ENCODE measurements around the gene RNF144A.

The RNF144A gene

DNA sequence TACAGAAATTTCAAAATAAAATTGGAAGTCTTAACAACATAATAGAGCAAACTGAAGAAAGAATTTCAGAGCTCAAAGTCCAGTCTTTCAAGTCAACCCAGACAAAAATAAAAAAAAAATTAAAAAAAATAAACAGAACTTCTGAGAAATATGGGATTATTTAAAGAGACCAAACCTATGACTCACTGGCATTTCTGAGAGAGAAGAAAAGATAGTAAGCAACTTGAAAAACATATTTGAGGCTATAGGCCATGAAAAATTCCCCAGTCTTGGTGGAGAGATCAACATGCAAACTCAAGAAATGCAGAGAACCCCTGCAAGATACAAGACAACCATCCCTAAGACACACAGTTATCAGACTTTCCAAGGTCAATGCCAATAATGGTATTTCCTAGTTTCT lies 167.4 kb downstream of the RNF144A start:
- H3K27me3 ChIP-seq (replicated peaks; ENCODE audit: insufficient read depth, low read length), result no peaks in the 10 kb centered on the region
- no peaks in the 10 kb centered on the region for H4K20me1 ChIP-seq (ENCODE audit: insufficient read depth, low read length)
- H3F3A ChIP-seq (ENCODE audit: insufficient read depth, low read length), result no peaks in the 10 kb centered on the region
- H3K4me3 ChIP-seq (ENCODE audit: low read length), result no peak overlapping the region
- no peak overlapping the region for H2AFZ ChIP-seq (ENCODE audit: low read length)
- H3K79me2 ChIP-seq (ENCODE audit: low read length), result no peaks in the 10 kb centered on the region
- H3K4me1 ChIP-seq (ENCODE audit: low read length), result no peaks in the 10 kb centered on the region
- no peak overlapping the region for H3K27ac ChIP-seq (ENCODE audit: low read length)
- H3K9me2 ChIP-seq (replicated peaks; ENCODE audit: insufficient read depth, low read length), result no peaks in the 10 kb centered on the region
- no peak overlapping the region for H3K4me2 ChIP-seq (ENCODE audit: low read depth, low read length)
- no peak overlapping the region for H3K9ac ChIP-seq (ENCODE audit: low read length)
- TF ChIP-seq EZH2 (optimal IDR thresholded peaks at IDR 0.05; ENCODE audit: low read depth, low read length), result no peak
- TF ChIP-seq, protein P1, sequence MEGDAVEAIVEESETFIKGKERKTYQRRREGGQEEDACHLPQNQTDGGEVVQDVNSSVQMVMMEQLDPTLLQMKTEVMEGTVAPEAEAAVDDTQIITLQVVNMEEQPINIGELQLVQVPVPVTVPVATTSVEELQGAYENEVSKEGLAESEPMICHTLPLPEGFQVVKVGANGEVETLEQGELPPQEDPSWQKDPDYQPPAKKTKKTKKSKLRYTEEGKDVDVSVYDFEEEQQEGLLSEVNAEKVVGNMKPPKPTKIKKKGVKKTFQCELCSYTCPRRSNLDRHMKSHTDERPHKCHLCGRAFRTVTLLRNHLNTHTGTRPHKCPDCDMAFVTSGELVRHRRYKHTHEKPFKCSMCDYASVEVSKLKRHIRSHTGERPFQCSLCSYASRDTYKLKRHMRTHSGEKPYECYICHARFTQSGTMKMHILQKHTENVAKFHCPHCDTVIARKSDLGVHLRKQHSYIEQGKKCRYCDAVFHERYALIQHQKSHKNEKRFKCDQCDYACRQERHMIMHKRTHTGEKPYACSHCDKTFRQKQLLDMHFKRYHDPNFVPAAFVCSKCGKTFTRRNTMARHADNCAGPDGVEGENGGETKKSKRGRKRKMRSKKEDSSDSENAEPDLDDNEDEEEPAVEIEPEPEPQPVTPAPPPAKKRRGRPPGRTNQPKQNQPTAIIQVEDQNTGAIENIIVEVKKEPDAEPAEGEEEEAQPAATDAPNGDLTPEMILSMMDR (IDR thresholded peaks at IDR 0.05; ENCODE audit: low read length), result no peak
- TF ChIP-seq EZH2phosphoT487 (IDR thresholded peaks at IDR 0.05; ENCODE audit: low read length), result no peak
- no peaks in the 10 kb centered on the region for H3K36me3 ChIP-seq (replicated peaks; ENCODE audit: insufficient read depth, low read length)
- no peak for DNase-seq
- no peaks in the 10 kb centered on the region for H3K9me3 ChIP-seq (replicated peaks; ENCODE audit: insufficient read depth, low read length)

DNA sequence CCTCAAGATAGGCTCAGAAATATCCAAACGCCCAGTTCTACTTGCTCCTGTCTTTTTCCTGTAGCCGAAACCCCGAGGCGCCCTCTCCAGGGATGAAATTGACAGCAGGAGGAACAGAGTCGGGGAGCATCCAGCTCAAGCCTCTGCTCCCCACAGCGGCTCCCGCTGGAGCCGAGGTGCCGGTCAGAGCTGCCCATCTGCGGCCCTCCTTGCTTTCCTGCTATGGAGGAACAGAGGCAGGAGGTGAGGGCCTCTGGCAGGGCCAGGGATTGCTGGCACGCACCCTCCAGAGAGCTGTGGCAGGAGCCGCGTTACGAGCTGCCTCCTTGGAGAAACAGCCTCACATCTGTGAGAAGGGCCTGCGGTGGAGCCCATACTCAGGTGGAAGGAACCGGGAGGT lies 172.1 kb downstream of the RNF144A start:
- no peak overlapping the region for H2AFZ ChIP-seq (ENCODE audit: low read length)
- no peaks in the 10 kb centered on the region for H3K79me2 ChIP-seq (ENCODE audit: low read length)

DNA sequence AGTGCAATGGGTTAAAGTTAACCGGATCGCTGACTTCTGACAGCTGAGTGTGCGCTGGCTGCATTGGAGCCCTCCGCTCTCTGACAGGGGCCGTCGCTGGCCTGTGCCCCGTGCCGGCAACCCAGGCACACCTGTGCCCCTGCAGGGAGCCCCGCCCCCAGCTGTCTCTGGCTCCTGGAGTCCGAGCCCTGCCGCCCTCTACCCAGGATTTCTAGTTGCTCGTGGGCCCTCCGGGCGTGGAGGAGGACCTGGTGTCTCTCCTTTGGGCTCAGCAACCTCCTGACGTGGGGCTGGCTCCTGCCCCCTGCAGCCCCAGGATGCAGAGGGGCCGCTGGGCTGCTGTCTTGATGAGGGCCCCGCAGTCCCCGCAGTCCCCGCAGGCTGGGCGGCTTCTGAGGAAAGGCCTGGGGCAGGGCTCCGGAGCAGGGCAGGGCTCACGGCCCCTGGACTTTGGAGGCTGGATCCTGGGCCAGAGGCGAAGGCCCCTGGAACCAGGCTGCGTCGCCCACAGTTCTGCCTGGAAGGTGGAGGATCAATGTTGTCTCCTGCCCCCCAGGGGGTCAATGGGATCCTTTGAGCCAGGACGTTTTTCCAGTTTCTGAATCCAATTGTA lies 172.8 kb downstream of the RNF144A start:
- DNase-seq, result no peak
- no peak overlapping the region for H3K4me3 ChIP-seq (ENCODE audit: low read length)
- no peak overlapping the region for H3K27ac ChIP-seq (ENCODE audit: low read length)
- H3K9ac ChIP-seq (ENCODE audit: low read length), result no peak overlapping the region
- no peaks in the 10 kb centered on the region for H3K79me2 ChIP-seq (ENCODE audit: low read length)
- H3K36me3 ChIP-seq (replicated peaks; ENCODE audit: insufficient read depth, low read length), result no peaks in the 10 kb centered on the region
- no peak overlapping the region for H3K4me2 ChIP-seq (ENCODE audit: low read depth, low read length)
- no peaks in the 10 kb centered on the region for H3K9me3 ChIP-seq (replicated peaks; ENCODE audit: insufficient read depth, low read length)
- no peaks in the 10 kb centered on the region for H3K27me3 ChIP-seq (replicated peaks; ENCODE audit: insufficient read depth, low read length)
- TF ChIP-seq EZH2 (optimal IDR thresholded peaks at IDR 0.05; ENCODE audit: low read depth, low read length) (no peak), EZH2phosphoT487 (IDR thresholded peaks at IDR 0.05; ENCODE audit: low read length) (no peak)
- TF ChIP-seq, protein P1 (IDR thresholded peaks at IDR 0.05; ENCODE audit: low read length), result no peak
- H4K20me1 ChIP-seq (ENCODE audit: insufficient read depth, low read length), result no peaks in the 10 kb centered on the region
- no peaks in the 10 kb centered on the region for H3F3A ChIP-seq (ENCODE audit: insufficient read depth, low read length)
- no peaks in the 10 kb centered on the region for H3K4me1 ChIP-seq (ENCODE audit: low read length)
- H3K9me2 ChIP-seq (replicated peaks; ENCODE audit: insufficient read depth, low read length), result no peaks in the 10 kb centered on the region
- H2AFZ ChIP-seq (ENCODE audit: low read length), result no peak overlapping the region

More for the DNA sequence above, 172.1 kb downstream of the RNF144A start:
- H3K4me1 ChIP-seq (ENCODE audit: low read length), result no peaks in the 10 kb centered on the region
- TF ChIP-seq EZH2 (optimal IDR thresholded peaks at IDR 0.05; ENCODE audit: low read depth, low read length) (no peak), EZH2phosphoT487 (IDR thresholded peaks at IDR 0.05; ENCODE audit: low read length) (no peak)
- TF ChIP-seq, protein P1 (IDR thresholded peaks at IDR 0.05; ENCODE audit: low read length), result no peak
- no peaks in the 10 kb centered on the region for H3K9me2 ChIP-seq (replicated peaks; ENCODE audit: insufficient read depth, low read length)
- H3K27ac ChIP-seq (ENCODE audit: low read length), result no peak overlapping the region
- no peak overlapping the region for H3K4me3 ChIP-seq (ENCODE audit: low read length)
- H3K27me3 ChIP-seq (replicated peaks; ENCODE audit: insufficient read depth, low read length), result no peaks in the 10 kb centered on the region
- H4K20me1 ChIP-seq (ENCODE audit: insufficient read depth, low read length), result no peaks in the 10 kb centered on the region
- no peak overlapping the region for H3K4me2 ChIP-seq (ENCODE audit: low read depth, low read length)
- no peaks in the 10 kb centered on the region for H3K36me3 ChIP-seq (replicated peaks; ENCODE audit: insufficient read depth, low read length)
- no peak for DNase-seq
- H3F3A ChIP-seq (ENCODE audit: insufficient read depth, low read length), result no peaks in the 10 kb centered on the region
- no peaks in the 10 kb centered on the region for H3K9me3 ChIP-seq (replicated peaks; ENCODE audit: insufficient read depth, low read length)
- H3K9ac ChIP-seq (ENCODE audit: low read length), result no peak overlapping the region

All from MM.1S (cell line).